MM.1S (cell line): ENCODE data around the gene ACAA1.

Source experiments
- DNase-seq: peaks from one replicate; pipeline ENCODE4 v3.0.0-alpha.2; 2015
- H2AFZ ChIP-seq: fragments of 300-600 bp; sonication (generic); 2 replicates; pipeline ENCODE4 v1.6.0; 2016; ENCODE audit warnings: antibody characterized with exemption, low read length
- H3F3A ChIP-seq: fragments of 300-600 bp; sonication (generic); 2 replicates; pipeline ENCODE4 v1.6.1; 2016; ENCODE audit warnings: mild to moderate bottlenecking, antibody characterized with exemption, low read length, moderate library complexity, mixed read lengths; ENCODE audit not compliant: insufficient read depth
- H3K27ac ChIP-seq: fragments of 300-600 bp; sonication (generic); 2 replicates; pipeline ENCODE4 v1.5.1; 2016; ENCODE audit warnings: mild to moderate bottlenecking, low read length
- H3K27me3 ChIP-seq: fragments of 300-600 bp; sonication (generic); replicated peaks from 2 replicates; pipeline ENCODE4 v1.6.0; 2016; ENCODE audit warnings: low read length; ENCODE audit not compliant: insufficient read depth
- H3K36me3 ChIP-seq: fragments of 300-600 bp; sonication (generic); replicated peaks from 2 replicates; pipeline ENCODE4 v1.6.1; 2016; ENCODE audit warnings: mild to moderate bottlenecking, low read length, mixed read lengths; ENCODE audit not compliant: insufficient read depth
- H3K4me1 ChIP-seq: fragments of 300-600 bp; sonication (generic); 2 replicates; pipeline ENCODE4 v1.6.1; 2016; ENCODE audit warnings: low read length, mixed read lengths
- H3K4me2 ChIP-seq: fragments of 300-600 bp; sonication (generic); 2 replicates; pipeline ENCODE4 v1.6.0; 2016; ENCODE audit warnings: low read depth, low read length
- H3K4me3 ChIP-seq: fragments of 300-600 bp; sonication (generic); 2 replicates; pipeline ENCODE4 v1.5.1; 2016; ENCODE audit warnings: low read length, mixed read lengths
- H3K79me2 ChIP-seq: fragments of 300-600 bp; sonication (generic); 2 replicates; pipeline ENCODE4 v1.6.1; 2016; ENCODE audit warnings: mixed run types, low read length, mixed read lengths
- H3K9ac ChIP-seq: fragments of 300-600 bp; sonication (generic); 2 replicates; pipeline ENCODE4 v1.6.1; 2016; ENCODE audit warnings: low read length, mixed read lengths
- H3K9me2 ChIP-seq: fragments of 300-600 bp; sonication (generic); replicated peaks from 2 replicates; pipeline ENCODE4 v1.6.1; 2016; ENCODE audit warnings: mild to moderate bottlenecking, low read length, mixed read lengths; ENCODE audit not compliant: insufficient read depth
- H3K9me3 ChIP-seq: fragments of 300-600 bp; sonication (generic); replicated peaks from 2 replicates; pipeline ENCODE4 v1.6.1; 2016; ENCODE audit warnings: mild to moderate bottlenecking, low read length, mixed read lengths; ENCODE audit not compliant: insufficient read depth
- H4K20me1 ChIP-seq: fragments of 300-600 bp; sonication (generic); 2 replicates; pipeline ENCODE4 v1.6.1; 2016; ENCODE audit warnings: mild to moderate bottlenecking, low read length, moderate library complexity, mixed read lengths; ENCODE audit not compliant: insufficient read depth
- CTCF ChIP-seq: fragments of 300-600 bp; sonication (generic); IDR thresholded peaks from 2 replicates; pipeline ENCODE4 v1.5.1; 2016; ENCODE audit warnings: antibody characterized with exemption, low read length, mixed read lengths
- EZH2 ChIP-seq: fragments of 300-600 bp; sonication (generic); optimal IDR thresholded peaks from 2 replicates; pipeline ENCODE3; 2017; ENCODE audit warnings: low read depth, mild to moderate bottlenecking, antibody characterized with exemption, low read length, mixed read lengths
- EZH2phosphoT487 ChIP-seq: fragments of 300-600 bp; sonication (generic); IDR thresholded peaks from 2 replicates; pipeline ENCODE4 v1.6.1; 2018; ENCODE audit warnings: antibody characterized with exemption, low read length

Gene ACAA1

GRCh38 chr3:38151667-38152265 is 14.8 kb upstream of the ACAA1 start:
- no peaks in the 10 kb centered on the region for H3K9me2 ChIP-seq
- no peaks in the 10 kb centered on the region for H4K20me1 ChIP-seq
- H3K9me3 ChIP-seq = no peaks in the 10 kb centered on the region
- no peaks in the 10 kb centered on the region for H3K27me3 ChIP-seq
- H3K79me2 ChIP-seq = no peaks in the 10 kb centered on the region
- TF ChIP-seq EZH2 (no peak), CTCF (no peak), EZH2phosphoT487 (no peak)
- no peaks in the 10 kb centered on the region for H3F3A ChIP-seq
- no peaks in the 10 kb centered on the region for H3K4me1 ChIP-seq
- DNase-seq = no peak
- H3K4me2 ChIP-seq = no peak overlapping the region
- no peak overlapping the region for H3K4me3 ChIP-seq
- H3K27ac ChIP-seq = no peak overlapping the region
- H3K9ac ChIP-seq = no peak overlapping the region
- no peaks in the 10 kb centered on the region for H3K36me3 ChIP-seq
- no peak overlapping the region for H2AFZ ChIP-seq

- no peaks in the 10 kb centered on the region for H3K9me3 ChIP-seq
- no peaks in the 10 kb centered on the region for H3K79me2 ChIP-seq
- H3K4me2 ChIP-seq = no peak overlapping the region
- H2AFZ ChIP-seq = no peak overlapping the region
- no peaks in the 10 kb centered on the region for H3K9me2 ChIP-seq
- no peaks in the 10 kb centered on the region for H3K4me1 ChIP-seq
- H3K4me3 ChIP-seq = no peak overlapping the region
- no peak for DNase-seq
- no peaks in the 10 kb centered on the region for H3F3A ChIP-seq
- H3K27ac ChIP-seq = no peak overlapping the region
- H3K36me3 ChIP-seq = no peaks in the 10 kb centered on the region
- no peak overlapping the region for H3K9ac ChIP-seq
- no peaks in the 10 kb centered on the region for H3K27me3 ChIP-seq
- TF ChIP-seq EZH2 = no peak
- TF ChIP-seq EZH2phosphoT487 = no peak
- TF ChIP-seq CTCF = no peak
- H4K20me1 ChIP-seq = no peaks in the 10 kb centered on the region
Observed at GRCh38 chr3:38150780-38151528, 14.0 kb upstream of the ACAA1 start.

GRCh38 chr3:38149708-38150107 is 12.8 kb upstream of the ACAA1 start:
- no peak for DNase-seq
- Histone ChIP-seq H4K20me1 (no peaks in the 10 kb centered on the region), H2AFZ (no peak overlapping the region), H3K4me1 (no peaks in the 10 kb centered on the region), H3K9me3 (no peaks in the 10 kb centered on the region), H3K9ac (no peak overlapping the region), H3K4me3 (no peak overlapping the region), H3F3A (no peaks in the 10 kb centered on the region), H3K27me3 (no peaks in the 10 kb centered on the region), H3K27ac (no peak overlapping the region), H3K4me2 (no peak overlapping the region), H3K9me2 (no peaks in the 10 kb centered on the region), H3K36me3 (no peaks in the 10 kb centered on the region), H3K79me2 (no peaks in the 10 kb centered on the region)
- TF ChIP-seq EZH2 (no peak), EZH2phosphoT487 (no peak), CTCF (no peak)
